ENCODE results near the gene BPGM.

The BPGM gene

GRCh38 chr7:134646425-134647305 lies at the start of gene BPGM:
Gene BPGM (plus strand): TSS chr7:134646853. CDS start chr7:134661508, 14,655 bp downstream.
- DNase-seq (ENCODE audit: low read depth in 2 of 2): peak; percentile 91 to 93

DNA sequence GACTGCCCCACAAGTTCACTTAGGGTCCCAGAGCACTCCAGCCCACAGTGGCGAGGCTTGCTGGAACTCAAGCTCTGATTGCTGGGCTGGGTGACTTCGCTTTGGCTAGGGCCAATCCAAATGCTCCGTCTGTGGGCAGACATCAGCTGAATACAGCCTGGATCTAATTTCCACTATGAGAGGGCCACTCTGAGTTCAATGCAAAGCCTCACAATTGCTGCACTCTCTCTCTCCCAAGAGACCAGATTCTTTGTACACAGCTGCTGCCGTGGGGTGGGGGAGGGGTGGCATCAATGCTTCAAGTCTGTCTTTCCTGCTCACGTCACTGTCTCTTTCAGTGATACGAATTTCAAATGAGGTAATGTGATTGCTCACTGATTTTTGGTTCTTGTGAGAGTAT lies 47.3 kb upstream of the BPGM start:
- no peak for DNase-seq (ENCODE audit: low read depth in 2 of 2)

GRCh38 chr7:134601459-134601858 lies 45.2 kb upstream of the BPGM start:
- no peak for DNase-seq (ENCODE audit: low read depth in 2 of 2)

GRCh38 chr7:134602881-134603451 lies 43.7 kb upstream of the BPGM start:
- no peak for DNase-seq (ENCODE audit: low read depth in 2 of 2)

DNA sequence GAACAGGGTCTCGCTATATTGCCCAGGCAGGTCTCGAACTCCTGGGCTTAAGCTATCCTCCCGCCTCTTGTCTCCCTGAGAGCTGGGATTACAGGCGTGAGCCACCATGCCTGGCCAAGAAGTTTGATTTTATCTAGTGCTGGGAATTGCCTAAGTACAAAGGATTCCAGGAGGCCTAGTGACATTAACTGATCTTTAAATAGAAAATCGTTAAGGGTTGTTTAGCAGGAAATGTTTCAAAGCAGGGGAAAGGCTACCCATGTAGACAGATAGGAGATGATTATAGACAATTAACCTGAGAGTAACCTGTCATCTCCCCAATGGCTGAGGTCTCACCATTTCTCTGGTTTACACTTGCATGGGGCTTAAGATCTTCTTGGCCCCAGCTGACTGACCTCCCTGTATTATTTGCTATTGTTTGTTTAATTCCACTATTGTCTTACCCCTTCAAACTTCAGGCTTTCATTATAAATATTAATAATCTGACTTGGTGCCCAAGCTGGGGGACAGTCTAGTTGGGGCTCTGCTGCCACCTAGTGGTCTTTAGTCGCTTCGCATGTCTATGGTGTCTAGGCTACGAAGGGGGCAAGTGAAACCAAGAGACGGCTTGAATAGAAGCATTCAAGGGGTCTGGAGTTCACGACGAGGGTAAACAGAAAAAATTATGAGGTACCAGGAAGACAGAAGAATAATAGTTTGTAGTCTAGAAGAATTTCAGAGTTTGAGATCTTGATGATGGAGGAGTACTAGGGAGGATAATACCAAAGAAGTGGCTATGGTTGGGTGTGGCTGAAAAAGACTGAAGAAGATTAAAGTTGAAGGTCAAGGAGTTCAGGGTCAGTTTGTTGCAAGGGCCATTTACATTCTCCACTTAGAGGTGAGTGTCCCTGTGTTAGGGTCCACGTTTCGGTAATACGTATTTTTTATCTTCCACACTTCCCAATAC lies 40.4 kb upstream of the BPGM start:
- DNase-seq (ENCODE audit: low read depth in 2 of 2): peak; percentile 13 to 50

DNA sequence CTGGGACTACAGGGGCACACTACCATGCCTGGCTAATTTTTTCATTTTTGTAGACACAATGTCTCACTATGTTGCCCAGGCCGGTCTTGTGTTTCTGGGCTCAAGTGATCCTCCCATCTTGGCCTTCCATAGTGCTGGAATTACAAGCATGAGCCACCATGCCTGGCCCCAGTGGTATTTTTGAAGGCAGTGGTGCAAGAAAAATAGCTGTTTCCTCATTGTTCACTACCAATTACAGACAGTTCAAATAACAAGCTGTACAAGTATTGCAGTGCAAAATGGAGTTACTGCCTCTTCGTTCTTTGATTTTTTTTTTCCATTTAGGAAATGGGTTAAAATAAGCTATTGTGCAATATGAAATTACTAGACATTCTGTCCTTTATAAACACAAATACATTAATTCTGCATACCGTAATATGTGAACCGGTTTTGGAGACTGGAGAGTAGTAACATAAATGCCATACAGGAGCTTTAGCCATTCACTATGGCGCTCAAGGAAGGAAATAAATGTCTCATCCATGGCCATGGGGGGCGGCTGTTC lies 35.0 kb upstream of the BPGM start:
- DNase-seq (ENCODE audit: low read depth in 2 of 2): no peak

GRCh38 chr7:134612197-134612596 lies 34.5 kb upstream of the BPGM start:
- no peak for DNase-seq (ENCODE audit: low read depth in 2 of 2)

- peak in 1 of 2 experiments; percentile 8 for DNase-seq (ENCODE audit: low read depth in 2 of 2)
These were observed 32.9 kb upstream of the BPGM start for GRCh38 chr7:134613623-134614347.

DNA sequence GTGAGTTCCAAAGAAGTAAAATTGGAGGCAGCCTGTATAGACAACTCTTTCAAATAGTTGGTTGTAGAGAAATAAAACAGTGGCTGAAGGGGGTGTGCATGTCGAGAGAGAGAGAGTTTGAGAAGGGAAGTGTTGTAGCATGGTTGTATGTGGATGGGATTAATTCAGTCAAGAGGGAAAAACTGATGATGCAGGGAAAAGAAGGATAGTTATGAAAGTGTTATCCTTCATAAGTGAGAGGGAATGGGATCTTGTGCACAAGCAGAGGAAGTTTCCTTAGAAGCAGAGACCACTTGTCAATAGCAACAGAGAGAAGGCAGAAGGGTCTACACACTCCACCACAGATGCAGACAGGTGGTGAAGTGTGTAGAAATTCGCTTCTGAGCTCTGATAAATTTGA lies 30.0 kb upstream of the BPGM start:
- DNase-seq (ENCODE audit: low read depth in 2 of 2): no peak

GRCh38 chr7:134618756-134619530 lies 27.7 kb upstream of the BPGM start:
- DNase-seq (ENCODE audit: low read depth in 2 of 2): no peak

GRCh38 chr7:134619627-134620331 lies 26.9 kb upstream of the BPGM start:
- no peak for DNase-seq (ENCODE audit: low read depth in 2 of 2)

GRCh38 chr7:134622303-134622995 lies 24.2 kb upstream of the BPGM start:
- no peak for DNase-seq (ENCODE audit: low read depth in 2 of 2)

DNA sequence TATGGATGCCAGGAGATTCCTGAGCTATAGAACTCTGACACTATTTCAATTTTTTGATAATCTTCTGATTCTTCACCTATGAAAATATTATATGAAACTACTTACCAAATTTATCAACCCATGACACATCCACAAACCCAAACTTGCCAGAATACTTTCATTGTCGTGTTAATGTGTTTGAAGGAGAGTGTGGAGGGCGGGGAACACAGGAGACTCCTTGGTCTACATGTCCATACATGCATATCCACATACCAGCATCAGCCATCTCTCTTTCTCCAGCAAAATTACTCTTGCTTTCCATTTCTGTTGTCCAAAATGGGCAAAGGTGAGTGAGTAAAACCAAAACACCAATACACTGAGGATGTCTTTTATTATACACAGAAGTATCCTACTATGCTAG lies 23.5 kb upstream of the BPGM start:
- no peak for DNase-seq (ENCODE audit: low read depth in 2 of 2)

- no peak for DNase-seq (ENCODE audit: low read depth in 2 of 2)
These were observed 21.1 kb upstream of the BPGM start for GRCh38 chr7:134625550-134625949.

DNA sequence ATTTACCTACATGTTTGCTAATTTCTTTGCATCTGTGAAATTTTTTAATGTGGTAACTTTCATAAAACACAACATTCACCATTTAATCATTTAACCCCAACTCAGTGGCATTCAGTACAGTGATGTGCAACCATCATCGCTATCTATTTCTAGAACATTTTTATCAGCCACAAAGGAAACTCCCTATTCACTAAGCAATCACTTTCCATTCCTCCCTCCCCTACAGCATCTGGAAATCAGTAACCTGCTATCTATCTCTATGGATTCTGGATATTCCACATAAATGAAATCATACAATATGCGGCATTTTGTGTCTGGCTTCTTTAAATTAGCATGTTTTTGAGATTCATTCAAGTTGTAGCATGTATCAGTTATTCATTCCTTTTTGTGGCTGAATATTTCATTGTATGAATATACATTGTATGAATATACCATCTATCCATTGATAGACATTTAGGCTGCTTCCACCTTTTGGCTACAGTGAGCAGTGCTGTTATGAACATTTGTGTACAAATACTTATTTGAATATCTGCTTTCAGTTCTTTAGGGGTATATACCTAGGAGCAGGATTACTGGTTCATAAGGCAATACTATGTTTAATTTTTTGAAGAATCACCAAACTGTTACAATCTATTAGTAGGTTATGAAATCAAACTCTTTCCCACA lies 19.4 kb upstream of the BPGM start:
- DNase-seq (ENCODE audit: low read depth in 2 of 2): no peak

DNA sequence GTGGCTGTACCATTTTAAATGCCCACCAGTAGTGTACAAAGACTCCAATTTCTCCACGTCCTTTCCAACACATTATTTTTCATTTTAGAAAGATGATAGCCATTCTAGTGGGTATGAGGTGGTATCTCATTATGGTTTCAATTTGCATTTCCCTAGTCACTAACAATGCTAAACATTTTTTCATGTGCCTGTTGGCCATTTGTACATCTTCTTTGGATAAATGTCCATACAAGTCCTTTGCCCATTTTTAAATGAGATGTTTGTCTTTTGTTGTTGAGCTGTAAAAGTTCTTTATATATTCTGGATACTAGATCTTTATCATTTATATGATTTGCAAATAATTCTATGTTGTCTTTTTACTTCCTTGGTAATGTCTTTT lies 18.9 kb upstream of the BPGM start:
- DNase-seq (ENCODE audit: low read depth in 2 of 2): no peak

GRCh38 chr7:134629445-134629844 lies 17.2 kb upstream of the BPGM start:
- no peak for DNase-seq (ENCODE audit: low read depth in 2 of 2)

- no peak for DNase-seq (ENCODE audit: low read depth in 2 of 2)
These were observed 16.4 kb upstream of the BPGM start for GRCh38 chr7:134630237-134630636.

- DNase-seq (ENCODE audit: low read depth in 2 of 2): no peak
These were observed 15.8 kb upstream of the BPGM start for GRCh38 chr7:134630893-134631292.
